Effector CD4-positive, alpha-beta T cell (primary cell): ENCODE data around the gene MEGF11.

Source experiments
- DNase-seq: peaks from one replicate; pipeline ENCODE4 v3.0.0-alpha.2; 2020

MEGF11 gene

DNA sequence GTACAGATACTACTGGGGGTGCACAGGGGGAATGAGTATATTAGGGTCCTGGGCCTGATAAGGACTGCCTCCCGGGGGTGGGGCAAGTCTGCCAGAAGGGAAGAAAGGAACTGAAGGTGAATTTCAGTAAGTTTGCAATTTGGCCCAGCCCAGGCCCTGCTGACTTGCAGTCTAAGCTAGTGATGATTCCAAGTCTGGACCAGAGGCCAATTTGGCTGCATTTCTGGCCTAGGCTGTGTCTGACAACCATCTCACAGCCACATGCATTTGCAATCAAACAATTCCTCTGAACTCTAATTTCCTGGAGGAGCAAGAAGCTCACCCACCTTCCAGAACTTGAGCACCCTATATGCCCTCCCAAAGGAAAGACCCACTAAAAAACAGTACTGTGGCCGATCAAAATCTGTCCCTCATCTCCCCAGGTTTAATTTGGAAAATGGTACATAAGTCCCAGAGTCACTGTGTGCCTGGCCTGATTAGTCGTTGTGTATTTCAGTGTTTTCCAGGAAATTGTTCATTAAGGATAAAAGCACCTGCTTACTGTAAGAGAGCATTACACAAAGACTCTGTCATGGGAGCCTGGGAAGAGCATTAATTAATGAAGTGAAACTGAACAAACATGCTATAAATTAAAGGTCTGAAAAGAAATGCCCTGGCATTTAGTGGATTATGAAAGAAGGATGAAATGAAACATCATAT is 114.5 kb downstream of the MEGF11 start:
- no peak for DNase-seq

DNA sequence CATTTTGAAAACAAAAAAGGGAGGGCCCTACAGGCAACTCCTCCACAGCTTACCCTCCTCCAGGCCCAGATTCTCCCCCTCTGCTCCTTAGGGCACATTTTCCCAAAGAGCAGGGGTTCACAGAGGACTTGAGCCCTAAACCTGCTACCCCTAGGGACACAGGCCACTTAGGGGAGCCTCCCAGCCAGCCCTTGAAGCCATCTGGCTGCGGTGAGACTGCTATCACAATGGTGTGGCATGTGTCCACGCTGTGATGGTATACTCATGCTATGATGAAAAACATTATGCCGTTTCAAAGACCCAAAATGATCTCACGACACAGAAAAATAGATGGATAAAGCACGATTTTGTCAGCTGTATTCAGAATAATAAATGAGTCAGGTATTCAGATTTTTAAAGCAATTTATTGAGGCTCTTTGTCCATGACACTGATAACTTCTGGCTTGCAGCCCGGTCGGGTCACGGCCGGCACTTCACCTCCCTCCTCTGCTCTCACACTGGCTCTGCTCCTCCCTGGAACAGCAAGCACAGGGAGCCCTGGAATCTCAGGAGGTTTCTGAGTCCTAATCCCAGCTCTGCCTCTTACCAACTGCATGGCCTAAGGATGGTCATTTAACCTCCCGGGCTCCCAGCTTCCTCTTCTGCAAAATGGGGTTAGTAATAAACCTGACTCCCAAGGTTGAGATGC is 115.3 kb downstream of the MEGF11 start:
- no peak for DNase-seq

DNA sequence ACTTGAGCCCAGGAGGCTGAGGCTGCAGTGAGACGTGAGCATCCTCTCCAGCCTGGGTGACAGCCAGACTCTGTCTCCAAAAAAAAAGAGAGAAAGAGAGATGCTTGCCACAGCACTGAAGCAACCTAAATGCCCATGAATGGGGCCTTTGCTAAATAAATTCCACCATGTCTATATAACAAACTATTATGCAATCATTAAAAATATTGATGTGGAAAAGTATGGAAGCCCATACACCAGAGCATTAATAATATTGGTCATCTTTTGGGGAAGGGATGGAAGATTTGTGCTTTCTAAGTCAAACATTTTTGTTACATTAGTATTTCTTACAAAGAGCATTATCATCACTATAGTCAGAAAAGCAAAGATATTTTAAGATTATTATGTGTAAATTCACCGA is 116.6 kb downstream of the MEGF11 start:
- no peak for DNase-seq

DNA sequence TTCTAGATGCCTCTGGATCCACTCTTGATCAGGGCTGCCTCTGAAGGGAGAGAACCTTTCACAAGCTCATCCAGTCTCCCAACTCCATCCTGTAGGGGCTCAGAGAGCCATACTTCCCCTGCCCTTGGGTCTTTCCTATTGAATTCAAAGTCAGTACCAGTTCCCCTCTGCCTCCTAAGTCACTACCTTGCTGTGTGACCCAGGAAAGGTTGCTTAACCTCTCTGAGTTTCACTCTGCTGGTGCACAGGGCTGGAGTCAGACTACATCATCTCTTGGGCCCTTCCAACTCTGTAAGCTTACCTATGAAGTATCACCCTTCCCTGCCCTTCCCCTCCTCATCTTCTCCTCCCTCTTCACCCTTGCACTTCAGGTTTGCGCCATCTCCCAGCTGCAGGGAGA is 117.9 kb downstream of the MEGF11 start:
- no peak for DNase-seq

DNA sequence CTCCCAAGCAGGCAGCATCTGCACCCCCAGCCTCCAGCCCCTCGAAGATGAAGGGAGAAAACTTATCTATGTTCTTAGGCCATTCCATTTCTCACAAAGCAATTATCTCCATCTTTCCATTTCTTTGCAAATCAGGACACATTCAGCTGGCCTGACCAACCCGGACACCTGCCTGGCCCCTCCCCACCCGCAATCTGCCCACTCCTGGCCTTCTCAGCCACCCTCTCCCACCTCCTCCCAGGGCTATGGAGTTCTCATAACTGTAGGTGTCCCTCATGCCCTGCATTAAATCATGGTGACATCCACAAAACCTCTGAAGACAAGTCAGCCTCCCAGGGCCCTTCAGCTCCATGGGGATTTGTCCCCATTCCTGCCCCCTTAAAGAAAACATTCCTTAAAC is 119.3 kb downstream of the MEGF11 start:
- DNase-seq = no peak

DNA sequence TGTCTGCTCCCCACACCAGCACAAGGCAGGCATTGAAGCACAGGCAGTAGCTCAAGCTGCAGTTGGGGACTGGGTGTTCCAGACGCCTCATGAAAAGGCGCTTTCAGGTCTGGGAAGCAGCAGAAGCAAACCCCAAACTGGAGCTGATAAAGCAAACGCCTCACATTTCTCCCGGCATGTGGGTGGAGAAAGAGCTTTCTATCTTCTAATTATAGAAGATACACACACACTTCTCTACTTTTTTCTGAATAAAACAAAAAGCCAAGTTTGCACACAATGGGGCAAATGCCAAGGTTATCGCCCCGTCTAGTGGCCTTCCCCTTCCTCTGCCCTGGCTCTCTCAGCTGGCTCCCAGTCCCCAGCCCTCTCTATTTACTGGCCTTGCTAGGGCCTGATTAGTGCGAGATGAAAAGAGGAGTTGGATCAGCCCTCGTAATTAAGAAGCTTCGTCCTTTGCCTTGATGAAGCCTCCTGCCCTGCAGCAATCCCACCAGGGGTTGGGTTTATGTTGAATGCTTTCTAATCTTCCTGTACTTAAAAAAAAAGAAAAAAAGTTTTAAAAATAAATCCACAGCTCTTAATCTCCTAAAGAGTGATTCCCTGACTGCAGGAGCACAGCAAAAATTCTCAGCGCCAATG is 120.2 kb downstream of the MEGF11 start:
- no peak for DNase-seq

DNA sequence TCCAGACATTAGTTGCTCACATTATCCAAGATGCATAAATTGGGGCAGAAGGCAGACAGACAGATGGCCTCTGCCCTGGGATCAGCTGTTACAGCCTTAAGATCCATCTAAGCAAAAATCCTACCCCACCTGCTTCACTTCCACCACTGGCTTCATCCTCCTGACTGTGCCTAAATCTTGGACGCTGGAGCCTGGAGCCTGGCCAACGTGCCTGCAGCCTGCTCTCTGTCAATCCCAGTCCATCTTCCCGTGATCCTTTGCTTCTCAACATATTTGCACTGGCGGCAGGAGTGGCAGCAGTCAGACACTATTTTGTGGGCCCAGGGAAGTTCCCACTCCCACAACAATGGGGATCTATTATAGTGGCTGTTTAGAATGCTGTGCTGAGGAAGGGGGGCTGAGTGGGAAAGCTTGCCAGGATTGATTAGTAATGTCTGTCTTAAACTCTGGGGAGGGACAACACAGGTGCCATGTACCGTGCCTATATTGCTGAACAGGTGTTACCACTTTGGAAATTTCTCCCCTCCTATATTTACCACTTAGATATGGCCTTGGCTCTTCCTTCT is 121.2 kb downstream of the MEGF11 start:
- DNase-seq = no peak

DNA sequence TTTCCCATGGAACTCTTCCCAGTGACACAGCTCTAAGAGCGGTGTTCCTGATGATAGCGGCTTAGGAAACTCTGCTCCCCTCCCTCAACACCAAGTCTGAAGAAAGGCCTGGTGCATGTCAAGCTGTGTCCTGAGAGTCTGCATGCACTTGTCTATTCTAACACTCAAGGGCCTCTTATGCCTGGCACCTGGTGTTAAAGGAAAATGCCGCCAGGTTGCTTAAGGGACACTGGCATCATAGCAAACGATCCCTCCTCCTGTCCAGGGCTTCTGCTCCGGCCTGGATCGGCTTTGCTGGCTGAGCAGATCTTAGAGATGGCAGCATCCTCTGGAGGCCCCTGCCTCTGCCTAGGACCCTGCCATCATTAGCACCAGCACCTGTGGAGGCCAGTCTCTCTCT is 121.7 kb downstream of the MEGF11 start:
- no peak for DNase-seq

DNA sequence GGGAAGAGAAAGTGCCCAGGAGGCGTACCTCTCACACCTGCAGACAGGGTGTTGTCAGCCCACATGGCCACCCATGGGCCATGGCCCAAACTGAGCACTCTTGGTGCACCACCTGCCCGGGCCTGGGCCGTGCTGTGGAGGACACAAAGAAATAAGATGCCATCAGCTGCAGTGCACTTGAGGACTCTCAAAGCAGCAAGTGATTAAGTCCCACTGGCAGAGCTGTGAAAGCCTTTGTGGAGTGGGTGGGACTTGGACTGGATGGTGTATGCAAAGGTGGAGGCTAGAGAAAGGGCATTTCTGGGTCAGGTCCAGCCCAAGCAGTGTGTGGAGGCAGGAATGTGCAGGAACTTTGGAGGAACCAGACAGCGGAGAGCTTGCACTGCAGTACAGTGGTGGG is 122.3 kb downstream of the MEGF11 start:
- DNase-seq = no peak

DNA sequence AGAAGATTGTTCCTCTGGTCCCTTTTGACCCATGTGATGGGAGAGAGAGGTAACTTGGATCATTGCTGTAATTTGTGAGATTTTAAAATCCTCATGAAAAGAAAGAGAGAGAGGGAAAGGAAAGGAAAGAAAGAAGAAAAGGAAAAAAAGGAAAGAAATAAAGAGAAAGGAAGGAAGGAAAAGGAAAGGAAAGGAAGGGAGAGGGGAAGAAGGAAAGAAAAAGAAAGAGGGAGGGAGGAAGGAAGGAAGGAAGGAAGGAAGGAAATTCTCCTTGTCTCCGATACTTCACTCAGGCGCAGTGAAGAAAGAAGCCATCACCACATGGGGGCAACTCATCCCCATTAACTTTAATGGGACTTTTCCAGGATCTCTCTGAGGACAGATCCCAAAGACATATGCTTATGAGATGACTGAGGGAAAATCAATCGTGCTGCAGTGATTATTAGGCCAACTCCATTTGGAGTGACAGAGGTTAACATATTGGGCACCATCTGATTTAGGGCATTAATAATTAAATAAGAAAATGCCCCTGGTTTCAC is 123.0 kb downstream of the MEGF11 start:
- no peak for DNase-seq

DNA sequence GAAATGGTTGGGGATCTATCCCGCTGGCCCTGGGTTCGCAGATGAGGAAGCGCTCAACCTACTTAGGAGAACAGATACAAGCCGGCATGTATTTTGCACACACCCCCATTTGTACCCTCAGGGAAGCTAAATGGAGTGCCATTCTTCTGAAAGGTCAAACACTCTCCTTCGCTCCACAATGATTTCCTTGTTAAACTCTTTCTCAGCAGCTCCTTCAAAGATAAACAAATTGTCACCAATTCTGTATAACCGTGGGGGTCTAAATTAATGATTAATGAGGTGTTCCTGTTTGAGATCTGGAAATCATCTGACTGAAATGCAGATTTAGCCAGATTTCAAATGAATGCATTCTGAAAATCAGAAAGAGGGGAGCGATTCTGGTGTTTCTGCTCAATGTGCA is 124.0 kb downstream of the MEGF11 start:
- no peak for DNase-seq

DNA sequence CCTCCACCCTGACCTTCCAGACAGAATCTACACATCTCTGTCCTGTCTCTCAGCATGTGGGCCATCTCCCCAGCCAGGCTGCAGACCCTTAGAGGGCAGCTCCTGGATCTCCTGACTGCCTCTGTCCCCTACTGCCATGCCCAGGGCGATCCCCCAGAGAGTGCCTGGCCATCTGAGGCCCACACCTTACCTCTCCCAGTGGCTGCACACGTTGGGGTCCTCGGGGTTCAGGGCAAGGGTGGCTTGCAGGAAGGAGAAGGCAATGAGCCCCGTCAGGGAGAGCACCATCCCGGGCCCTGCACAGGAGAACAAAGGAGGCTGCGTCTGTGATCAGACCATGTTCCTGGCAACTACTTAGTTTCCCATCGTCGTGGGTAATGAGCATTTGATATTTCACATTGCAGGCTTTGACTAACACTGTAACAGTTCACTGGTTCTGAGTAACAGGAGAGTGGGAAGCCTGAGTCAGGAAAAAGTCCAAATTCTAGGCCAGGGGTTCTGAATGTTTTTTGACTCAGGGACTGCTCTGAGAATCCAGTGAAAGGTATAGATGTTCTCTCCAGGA is 125.4 kb downstream of the MEGF11 start:
- DNase-seq = no peak

DNA sequence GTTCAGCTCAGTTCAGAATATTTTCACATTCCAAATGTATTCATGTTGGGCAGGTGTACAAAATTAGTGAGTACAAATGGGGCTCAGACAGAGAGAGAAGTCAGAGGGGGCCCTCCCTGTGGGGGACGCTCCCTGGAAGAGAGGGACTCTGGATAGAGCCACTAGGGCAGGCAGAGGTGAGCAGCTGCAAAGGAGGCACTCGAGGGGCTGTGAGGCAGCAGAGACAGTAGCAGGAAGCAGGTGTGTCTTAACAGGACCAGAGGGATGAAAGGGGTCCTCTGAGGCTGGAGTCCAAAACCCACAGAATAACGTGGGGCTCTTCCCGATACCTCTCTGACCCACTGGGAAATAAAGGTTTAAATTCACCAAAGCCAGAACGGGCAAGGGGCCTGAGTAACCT is 127.1 kb downstream of the MEGF11 start:
- no peak for DNase-seq

DNA sequence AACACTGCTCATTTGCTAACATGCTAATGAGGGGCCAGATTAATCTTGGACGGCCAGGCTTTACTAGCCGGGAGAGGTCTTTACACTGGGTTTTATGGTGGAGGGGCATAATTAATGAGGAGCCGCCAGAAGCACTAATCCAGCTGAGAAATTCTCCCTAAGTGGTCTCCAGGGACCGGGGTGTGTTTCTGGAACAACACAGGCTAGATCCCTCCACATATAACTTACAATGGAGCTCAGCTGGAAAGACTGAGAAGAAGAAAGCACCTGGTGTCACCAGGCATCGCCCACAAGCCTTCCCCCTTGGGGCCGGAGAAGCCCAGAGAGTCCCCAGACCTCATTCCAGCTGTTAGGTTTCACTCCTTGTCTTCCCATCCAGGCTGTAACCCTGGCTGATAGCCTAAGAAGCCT is 127.5 kb downstream of the MEGF11 start:
- no peak for DNase-seq

DNA sequence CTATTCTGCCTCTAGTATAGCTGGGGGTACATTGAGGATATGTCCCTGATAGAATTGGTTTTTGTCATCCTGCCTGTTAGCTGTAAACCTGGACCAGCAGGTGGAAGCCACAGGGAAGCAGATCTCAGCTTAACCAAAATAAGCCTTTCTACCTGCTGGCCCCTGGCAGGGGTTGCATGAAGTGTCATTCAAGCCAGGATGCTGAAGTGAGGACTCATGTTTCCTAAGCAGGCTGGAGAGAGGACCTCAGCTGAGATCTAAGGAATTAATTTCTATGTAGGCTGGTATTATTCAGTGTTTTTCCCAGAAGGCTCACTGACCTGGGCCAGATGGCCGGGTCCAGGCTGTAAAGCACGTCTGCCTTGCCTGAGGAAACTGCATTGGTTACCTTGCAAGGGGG is 128.9 kb downstream of the MEGF11 start:
- no peak for DNase-seq

DNA sequence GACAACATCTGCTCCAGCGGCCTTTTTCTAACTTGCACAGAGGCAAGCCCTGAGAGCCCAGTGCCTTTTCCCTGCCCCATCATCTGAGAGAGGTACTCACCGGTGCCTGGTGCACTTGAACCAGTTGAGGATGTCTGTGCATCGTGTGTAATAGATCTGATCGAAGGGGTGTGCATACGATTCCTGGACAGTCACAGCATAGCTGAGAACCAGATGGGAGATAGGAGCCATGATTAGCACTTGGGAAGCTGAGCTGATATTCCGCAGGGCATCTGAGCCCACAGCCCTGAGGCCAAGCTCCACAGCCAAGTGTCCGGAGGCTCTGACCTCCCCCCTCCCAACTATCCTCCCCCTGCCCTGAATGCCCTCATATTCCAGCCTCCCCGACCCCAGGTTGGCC is 129.8 kb downstream of the MEGF11 start:
- no peak for DNase-seq

DNA sequence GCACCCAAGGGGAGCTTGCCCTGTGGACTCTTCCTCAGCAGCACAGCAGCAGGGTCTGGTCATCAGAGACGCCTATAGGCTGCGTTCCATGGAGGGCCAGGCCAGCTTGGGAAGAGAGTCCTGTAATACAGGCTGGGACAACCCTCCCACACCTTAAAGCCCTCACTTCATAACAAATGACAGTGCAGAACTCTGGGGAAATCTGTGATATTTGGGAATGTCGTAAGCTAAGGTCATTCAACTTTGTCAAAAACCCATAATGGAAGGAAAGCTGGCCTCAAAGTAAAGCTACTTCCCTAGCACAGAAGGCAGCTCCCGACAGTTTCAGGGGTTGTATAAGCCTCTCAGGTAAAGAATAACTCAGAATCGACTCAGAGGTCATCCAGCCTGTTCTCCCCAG is 133.1 kb downstream of the MEGF11 start:
- DNase-seq = no peak

DNA sequence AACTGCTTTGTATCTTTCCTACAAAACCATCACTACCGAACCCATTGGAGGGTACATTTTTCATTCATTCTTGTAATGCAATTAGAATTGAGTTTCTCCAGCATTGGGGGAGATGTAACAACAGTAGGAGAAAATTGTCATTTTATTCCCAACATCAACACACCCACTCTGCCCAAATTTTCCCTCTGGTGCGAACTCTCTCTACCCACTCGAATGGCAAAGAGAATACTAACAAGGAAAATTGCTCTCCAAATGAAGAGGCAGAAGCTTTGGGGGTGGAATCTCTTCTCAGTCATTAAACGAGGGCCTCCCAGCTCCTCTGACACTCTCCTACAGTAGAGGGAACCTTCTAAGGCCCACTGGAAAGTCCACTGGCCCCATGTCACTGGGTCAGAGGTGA is 135.7 kb downstream of the MEGF11 start:
- no peak for DNase-seq

DNA sequence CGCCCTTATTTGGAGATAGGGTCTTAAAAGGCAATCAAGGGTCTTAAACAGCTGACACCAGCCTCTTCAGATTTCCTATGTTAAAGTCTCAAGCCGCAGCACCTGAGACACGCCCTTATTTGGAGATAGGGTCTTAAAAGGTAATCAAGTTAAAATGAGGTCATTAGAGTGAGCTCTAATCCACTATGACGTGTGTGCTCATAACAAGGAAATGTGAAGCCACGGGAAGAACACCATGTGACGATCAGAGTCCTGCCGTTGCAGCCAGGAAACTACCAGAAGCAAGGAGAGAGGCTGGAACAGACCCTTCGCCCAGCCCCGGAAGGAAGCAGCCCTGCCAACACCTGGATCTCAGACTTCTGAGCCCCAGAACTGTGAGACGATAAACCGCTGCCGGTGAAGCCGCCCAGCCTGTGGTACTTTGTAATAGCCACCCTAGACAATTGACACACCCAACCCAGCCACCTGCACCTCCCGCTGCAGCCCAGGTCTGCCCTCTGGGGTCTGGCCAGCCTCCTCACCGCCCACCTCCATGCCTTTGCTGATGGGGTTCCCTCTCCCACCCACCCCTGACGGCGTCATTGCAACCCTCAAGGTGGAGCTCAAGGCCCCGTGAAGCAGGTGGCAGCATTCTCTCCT is 137.9 kb downstream of the MEGF11 start:
- DNase-seq = peak; percentile 15

DNA sequence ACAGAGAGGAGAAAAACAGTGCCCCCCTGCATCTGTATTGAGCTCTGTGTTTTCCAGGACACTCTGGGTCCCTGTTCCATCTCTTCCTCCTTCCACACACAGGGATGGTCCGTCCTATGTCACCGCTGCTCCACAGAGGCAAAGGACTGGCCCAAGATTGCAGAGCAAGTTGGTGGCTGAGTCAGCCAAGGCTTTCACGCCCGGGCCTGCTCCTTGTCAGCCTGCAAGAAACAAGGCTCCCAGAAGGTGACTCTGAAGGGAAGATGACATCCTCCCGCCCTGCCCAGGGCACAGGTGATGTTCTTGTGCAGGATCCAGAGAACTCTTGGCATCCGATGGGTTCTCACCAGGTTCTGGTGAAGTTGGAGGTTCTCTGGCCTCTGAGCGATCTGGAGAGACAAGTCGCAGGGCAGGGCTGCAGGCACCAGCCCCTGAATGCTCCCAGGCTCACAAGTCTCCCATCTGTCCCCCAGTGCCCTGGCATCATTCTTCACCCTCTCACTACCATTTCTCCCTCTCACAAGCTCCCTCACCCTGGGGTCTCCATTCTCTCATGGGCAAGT is 138.6 kb downstream of the MEGF11 start:
- DNase-seq = no peak

DNA sequence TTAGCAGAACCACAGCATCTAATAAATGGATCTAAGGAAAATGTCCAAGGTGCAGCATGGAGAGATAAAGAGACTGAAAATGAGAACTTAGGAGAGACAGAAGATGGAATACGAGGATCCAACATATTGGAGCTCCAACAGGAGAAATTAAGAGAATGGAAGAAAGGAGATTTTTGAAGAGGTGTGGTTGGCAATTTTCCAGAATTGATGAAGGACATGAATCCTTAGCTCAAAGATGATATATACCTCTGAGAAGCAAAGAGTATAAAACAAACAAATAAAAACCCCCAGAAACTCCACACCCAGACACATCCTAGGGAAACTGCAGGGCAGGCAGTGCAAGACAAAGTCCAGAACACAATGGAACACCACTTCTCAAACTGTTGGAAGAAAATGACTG is 141.2 kb downstream of the MEGF11 start:
- no peak for DNase-seq

DNA sequence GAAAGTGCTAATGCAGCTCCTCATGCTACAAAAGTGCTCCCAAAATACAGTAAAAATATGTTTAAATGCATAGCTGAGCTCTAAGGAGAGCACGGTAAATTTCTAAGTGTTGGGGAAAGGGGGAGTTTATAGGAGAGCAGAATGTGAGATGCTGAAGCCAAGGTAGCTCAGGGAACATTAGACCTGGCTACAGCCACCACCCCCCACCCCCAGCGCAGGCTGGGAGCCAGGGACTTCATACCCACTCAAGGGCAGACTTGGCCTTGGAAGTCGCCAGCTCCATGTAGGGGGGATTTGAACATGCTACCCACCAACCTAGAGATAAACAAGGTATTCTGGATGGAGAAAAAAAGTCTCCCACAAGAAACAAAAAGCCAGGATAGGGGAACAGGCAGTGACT is 142.2 kb downstream of the MEGF11 start:
- no peak for DNase-seq

DNA sequence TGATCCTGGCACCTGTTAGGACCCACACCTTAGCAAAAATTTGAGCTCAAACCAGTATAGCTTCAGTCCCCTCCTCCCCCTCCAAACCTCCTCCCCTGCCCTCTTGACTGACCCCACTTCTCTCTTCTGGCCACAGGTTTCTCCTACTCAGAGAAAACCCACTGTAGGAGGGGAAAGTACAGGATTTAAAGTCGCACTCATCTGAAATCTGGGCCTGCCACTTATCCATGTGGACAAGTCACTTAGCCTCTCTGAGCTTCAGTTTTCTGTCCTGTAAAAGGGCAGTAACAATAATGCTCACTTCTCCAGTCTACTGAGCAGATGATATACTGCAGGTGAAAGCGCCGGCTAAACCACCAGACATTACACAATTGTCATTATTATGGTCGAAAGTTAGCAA is 142.7 kb downstream of the MEGF11 start:
- DNase-seq = no peak
